ENCODE data around the gene ZFAND3. TPM values are rescaled to one million over a fixed set of nuclear protein-coding genes. Genes with fewer than 3 reads are reported as not detected.

The ZFAND3 gene
- total RNA-seq, 4 donors from 2014 or later: 37.3 to 70.1 (median 55.2) TPM

DNA sequence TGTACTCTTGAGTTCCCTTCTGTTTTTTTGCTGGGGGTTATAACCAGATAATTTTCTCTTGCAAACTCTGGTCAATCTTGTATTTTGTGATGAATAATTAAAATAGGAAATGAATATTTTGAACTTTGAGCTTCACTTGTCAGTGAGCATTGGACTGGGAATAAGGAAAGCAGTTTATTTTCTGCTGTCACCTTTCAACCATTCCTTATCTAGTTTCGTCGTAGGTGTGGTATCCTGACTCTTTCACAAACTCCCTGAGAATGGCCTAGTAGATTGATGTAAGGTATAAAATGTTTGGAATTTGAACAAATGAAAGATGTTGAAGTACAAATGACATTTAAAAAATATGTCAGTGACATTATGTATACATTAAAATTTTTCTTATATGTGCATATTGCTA is 98.0 kb downstream of the ZFAND3 start:
- Histone ChIP-seq H3K36me3 (peaks cover 0 to 13% (median 0%) of the 10 kb centered on the region in 4 donors), H3K9me3 (no peaks in the 10 kb centered on the region), H3K4me1 (peaks cover 4 to 37% (median 29%) of the 10 kb centered on the region in 4 donors), H3K27me3 (no peaks in the 10 kb centered on the region), H3K4me3 (no peak overlapping the region), H3K27ac (replicated peaks in 1 of 4) (no peak overlapping the region)
- TF ChIP-seq, protein P1, sequence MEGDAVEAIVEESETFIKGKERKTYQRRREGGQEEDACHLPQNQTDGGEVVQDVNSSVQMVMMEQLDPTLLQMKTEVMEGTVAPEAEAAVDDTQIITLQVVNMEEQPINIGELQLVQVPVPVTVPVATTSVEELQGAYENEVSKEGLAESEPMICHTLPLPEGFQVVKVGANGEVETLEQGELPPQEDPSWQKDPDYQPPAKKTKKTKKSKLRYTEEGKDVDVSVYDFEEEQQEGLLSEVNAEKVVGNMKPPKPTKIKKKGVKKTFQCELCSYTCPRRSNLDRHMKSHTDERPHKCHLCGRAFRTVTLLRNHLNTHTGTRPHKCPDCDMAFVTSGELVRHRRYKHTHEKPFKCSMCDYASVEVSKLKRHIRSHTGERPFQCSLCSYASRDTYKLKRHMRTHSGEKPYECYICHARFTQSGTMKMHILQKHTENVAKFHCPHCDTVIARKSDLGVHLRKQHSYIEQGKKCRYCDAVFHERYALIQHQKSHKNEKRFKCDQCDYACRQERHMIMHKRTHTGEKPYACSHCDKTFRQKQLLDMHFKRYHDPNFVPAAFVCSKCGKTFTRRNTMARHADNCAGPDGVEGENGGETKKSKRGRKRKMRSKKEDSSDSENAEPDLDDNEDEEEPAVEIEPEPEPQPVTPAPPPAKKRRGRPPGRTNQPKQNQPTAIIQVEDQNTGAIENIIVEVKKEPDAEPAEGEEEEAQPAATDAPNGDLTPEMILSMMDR (IDR thresholded peaks at IDR 0.05): no peak
- TF ChIP-seq POLR2A (IDR thresholded peaks at IDR 0.05; ENCODE audit: low read depth) (no peak), POLR2AphosphoS5 (IDR thresholded peaks at IDR 0.05) (no peak), EP300 (IDR thresholded peaks at IDR 0.05) (no peak)
- intact Hi-C loops (cut with DNase I): no loop called here
- DNase-seq (ENCODE audit: extremely low spot score): no peak
- 95% methylated on average over 2 of the region's 2 CpGs for WGBS

DNA sequence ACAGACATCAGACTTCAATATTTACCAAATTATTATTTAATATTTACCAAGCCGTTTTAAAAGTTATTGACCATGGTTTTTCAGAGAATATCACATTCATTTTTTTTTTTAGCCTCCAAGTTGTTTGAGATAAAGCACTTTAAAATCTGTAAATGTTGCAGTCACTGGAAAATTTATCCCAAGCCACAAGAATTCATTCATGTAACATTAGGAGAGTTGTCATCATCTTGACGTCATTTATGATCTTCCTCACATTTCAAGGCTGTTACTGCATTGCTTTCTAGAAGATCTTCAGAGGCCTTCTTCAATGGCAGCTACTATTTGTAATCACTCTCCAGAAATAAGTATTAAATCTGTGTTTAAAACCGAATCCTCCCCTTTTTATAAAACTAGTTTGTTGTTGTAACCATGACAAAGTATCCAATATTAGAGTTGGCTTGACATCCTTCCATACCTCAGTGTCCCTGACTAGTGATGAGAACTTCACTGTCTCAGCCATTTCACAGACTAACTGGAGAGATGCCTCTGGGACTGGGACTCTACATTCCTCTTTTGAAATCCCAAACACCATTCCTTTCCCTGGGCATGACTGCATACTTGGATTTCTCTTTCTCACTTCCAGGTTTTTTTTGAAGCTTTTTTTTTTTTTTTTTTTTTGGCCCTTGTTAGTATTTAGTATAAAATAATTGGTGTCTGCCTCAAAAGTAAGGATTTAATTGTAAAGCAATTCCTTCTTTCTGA is 100.1 kb downstream of the ZFAND3 start:
- Histone ChIP-seq H3K36me3 (peaks cover 0 to 13% (median 0%) of the 10 kb centered on the region in 4 donors), H3K27ac (replicated peaks in 1 of 4) (no peak overlapping the region), H3K27me3 (no peaks in the 10 kb centered on the region), H3K4me3 (no peak overlapping the region), H3K4me1 (peaks cover 4 to 23% (median 20%) of the 10 kb centered on the region in 4 donors), H3K9me3 (no peaks in the 10 kb centered on the region)
- intact Hi-C loops (cut with DNase I): no loop called here
- WGBS: 76% methylated on average over 3 of the region's 3 CpGs
- TF ChIP-seq EP300 (IDR thresholded peaks at IDR 0.05): no peak
- TF ChIP-seq, protein P1 (IDR thresholded peaks at IDR 0.05): no peak
- TF ChIP-seq POLR2AphosphoS5 (IDR thresholded peaks at IDR 0.05): no peak
- TF ChIP-seq POLR2A (IDR thresholded peaks at IDR 0.05; ENCODE audit: low read depth): no peak
- DNase-seq (ENCODE audit: extremely low spot score): no peak

DNA sequence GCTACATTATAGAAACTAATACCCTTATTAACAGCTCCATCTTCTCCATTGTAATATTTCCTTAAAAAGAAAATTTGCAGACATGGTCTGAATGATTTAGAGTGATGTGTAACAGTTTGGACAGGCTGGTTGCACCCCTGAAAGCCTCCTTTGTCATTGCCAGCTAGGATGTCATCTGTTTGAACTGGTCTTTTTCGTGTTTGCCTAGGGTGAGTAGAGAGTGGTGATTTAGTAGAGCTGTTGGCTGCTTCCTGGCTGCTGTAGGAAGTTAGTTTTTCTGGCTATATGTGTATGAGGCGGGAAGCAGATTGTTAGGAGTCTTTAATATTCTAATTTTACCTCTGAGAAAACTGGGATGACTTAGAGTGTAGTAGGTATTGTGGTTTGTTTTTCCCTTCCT is 101.1 kb downstream of the ZFAND3 start:
- TF ChIP-seq POLR2A (IDR thresholded peaks at IDR 0.05; ENCODE audit: low read depth): no peak
- TF ChIP-seq EP300 (IDR thresholded peaks at IDR 0.05): no peak
- no peak for TF ChIP-seq POLR2AphosphoS5 (IDR thresholded peaks at IDR 0.05)
- TF ChIP-seq, protein P1 (IDR thresholded peaks at IDR 0.05): no peak
- Histone ChIP-seq H3K4me1 (peaks cover 4 to 17% (median 16%) of the 10 kb centered on the region in 4 donors), H3K36me3 (peaks cover 0 to 11% (median 0%) of the 10 kb centered on the region in 4 donors), H3K9me3 (no peaks in the 10 kb centered on the region), H3K27me3 (no peaks in the 10 kb centered on the region), H3K4me3 (no peak overlapping the region), H3K27ac (replicated peaks in 1 of 4) (no peak overlapping the region)
- DNase-seq (ENCODE audit: extremely low spot score): no peak
- WGBS: 85% methylated on average over 2 of the region's 2 CpGs
- intact Hi-C loops (cut with DNase I): no loop called here

DNA sequence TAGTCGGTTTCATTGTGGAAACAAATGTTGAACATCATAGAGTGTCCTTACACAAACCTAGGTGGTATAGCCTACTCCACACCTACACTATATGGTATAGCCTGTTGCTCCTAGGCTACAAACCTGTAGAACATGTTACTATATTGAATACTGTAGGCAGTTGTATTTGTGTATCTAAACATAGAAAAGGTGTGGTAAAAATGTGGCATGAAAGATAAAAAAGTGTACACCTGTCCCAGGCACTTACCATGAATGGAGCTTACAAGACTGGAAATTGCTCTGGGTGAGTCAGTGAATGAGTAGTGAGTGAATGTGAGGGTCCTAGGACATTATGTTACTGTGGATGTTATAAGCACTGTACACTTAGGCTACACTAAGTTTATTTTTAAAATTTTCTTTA is 103.0 kb downstream of the ZFAND3 start:
- Histone ChIP-seq H3K27ac (replicated peaks in 1 of 4) (no peak overlapping the region), H3K27me3 (no peaks in the 10 kb centered on the region), H3K4me1 (peaks cover 9 to 27% (median 26%) of the 10 kb centered on the region in 4 donors), H3K36me3 (no peaks in the 10 kb centered on the region), H3K4me3 (no peak overlapping the region), H3K9me3 (no peaks in the 10 kb centered on the region)
- TF ChIP-seq POLR2AphosphoS5 (IDR thresholded peaks at IDR 0.05): no peak
- TF ChIP-seq EP300 (IDR thresholded peaks at IDR 0.05): no peak
- TF ChIP-seq POLR2A (IDR thresholded peaks at IDR 0.05; ENCODE audit: low read depth): no peak
- TF ChIP-seq, protein P1 (IDR thresholded peaks at IDR 0.05): no peak
- no peak for DNase-seq (ENCODE audit: extremely low spot score)
- intact Hi-C loops (cut with DNase I): no loop called here
- 93% methylated on average over 1 of the region's 1 CpG for WGBS
